GM19324 (cell line): ENCODE measurements around the gene PRXL2A.

Experiments used
- ATAC-seq: cut with Tn5 transposase; IDR thresholded peaks from one replicate; pipeline ENCODE4 v1.9.1; 2021; ENCODE audit warnings: mild to moderate bottlenecking, moderate library complexity; ENCODE audit not compliant: unreplicated experiment, low FRiP score

The PRXL2A gene

DNA sequence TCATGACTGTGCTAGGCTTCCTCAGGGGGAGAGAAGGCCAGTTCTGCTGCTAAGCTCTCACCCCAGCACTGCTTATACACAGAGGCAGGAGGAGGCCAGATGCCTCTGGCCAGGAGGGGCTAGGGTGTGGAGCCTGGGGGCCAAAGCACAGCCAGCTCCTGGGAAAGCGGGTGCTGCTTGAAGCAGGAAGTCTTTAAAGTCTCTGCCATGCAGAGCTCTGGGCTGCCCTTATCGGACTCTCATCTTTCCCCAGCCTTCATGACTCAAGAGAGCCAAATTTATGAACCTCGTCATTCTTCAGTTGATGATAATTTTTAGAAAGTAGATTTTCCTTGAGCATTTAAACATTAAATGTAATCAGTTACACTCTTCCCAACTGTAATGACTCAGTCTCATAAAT is 34.5 kb downstream of the PRXL2A start:
- no peak for ATAC-seq

DNA sequence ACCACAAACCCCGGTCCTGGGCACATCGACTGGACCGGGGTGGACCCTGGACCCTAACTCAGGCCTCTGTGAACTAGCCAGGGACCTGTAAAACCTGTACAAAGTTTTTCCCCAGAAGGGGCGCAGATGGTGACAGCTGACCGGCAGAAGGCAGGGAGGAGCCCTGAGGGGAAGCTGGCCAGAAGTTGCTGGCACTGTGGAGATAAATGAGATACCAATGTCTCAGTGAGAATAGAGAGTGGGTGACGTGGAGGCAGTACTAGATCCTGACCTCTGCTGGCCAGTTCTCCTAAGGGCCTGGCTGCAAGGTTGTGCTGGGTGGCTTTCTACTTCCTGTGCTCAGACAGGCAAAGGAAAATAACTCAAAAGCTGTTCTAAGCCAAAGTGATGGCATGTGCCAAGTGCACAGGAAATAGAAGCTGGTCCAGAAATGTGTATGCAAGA is 35.2 kb downstream of the PRXL2A start:
- no peak for ATAC-seq

DNA sequence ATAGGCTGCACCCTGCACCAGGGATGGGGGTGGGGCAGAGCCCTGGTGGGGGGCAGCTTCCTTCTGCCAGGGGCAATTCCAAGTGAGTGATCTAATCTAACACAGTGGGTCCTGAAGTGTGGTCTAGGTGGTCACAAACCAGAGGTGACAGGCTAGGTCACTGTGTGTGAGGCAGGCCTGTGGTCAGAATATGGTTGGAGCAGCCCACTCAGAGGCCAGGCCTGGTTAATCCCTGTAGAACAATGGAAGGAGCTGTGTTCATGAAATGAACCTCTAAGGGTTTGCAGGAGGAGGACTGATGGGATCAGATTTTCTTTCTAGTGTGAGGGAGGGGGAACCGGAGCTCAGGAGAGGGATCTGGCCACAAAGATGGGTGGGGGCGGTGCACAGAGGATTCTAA is 35.8 kb downstream of the PRXL2A start:
- ATAC-seq, result no peak

DNA sequence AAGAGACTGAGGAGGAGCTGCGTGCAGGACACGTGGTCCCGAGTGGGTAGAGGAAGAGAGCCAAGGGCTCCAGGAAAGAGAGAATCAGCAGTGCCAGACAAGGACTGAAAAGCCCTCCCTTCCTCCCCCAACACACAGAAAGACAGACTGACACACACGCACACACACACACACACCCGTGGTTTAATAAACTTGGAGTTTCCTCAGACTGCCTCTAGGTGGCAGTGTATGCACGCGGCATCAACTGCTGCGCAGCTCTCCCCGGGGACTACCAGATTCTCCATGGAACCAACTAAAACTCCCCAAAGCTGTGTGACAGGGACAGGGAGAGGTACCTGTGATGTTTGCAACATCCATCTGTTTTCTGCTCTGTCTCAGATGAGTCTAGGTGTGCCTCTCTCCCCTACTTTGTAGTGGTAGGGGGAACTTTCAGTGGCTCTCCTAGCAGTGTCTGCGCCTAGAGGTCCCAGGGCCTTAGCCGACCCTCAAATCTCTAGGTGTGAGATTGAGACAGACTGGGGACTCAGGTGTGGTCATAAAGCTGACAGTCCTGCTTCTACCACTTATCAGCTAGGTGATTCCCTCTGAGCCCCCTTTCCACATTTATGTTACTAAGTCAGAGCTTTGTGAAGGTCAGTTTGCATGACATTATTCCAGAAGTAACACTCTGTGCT is 36.4 kb downstream of the PRXL2A start:
- ATAC-seq, result no peak

DNA sequence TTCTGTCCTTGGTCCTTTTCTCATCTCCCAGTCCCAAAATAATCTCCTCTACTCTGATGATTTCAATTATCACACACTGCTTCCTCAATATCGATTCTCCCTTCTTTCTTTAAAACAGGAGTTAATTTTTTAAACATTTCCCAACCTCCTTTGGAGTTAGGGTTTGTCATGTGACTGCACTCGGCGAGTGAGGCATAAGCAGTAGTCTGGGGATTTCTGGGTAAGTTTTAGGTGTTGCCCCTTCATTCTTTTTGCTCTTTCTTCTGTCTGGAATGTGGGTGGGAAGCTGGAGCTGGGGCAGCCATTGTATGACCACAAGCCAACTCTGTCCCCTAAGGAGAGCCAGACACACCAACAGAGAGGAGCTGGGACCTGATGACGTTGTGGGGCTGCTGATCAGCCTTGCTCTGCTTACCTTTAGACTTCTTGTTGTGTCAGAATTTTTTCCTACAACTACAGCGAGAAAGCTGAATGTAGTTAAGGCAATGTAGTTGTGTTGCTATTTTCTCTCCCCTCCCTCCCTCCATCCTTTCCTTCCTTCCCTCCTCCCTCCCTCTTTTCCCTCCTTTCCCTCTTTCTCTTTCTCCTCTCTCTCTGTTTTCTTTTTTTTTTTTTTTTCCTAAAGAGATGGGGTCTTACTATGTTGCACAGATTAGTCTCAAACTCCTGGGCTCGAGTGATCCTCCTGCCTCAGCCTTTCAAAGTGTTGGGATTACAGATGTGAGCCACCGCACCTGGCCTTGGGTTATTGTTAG is 39.3 kb downstream of the PRXL2A start:
- no peak for ATAC-seq

DNA sequence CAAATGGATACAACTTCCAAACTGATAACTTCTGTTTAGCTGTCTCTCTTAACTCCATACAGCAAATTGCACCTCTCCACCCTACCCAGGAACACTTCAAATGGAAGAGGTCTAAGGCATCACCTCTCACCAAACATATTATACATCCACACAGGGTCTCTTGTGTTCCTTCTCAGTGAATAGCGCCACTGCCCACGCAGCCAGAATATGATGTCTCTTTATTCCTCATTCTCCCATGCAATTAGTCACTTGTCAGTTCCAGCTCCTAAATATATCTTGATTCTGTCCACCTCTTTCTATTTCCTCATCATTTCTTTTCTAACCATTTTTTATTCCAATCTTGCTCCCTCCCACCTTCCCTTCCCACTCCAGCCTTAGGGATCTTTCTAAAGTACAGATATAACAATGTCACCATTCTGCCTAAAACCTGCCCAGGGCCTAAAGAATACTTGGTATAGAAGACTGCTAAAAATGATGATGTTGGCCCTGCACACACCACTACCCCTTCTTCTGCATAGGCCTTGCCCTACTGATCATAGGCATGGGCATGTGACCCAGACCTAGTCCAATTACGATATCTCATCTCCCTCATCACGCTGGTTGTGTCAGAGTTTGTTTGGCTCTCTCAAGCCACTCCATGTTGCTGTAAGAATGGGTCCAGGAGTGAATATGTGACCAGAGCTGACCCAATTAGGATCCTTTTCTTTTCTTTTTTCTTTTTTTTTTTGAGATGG is 40.0 kb downstream of the PRXL2A start:
- ATAC-seq, result no peak

DNA sequence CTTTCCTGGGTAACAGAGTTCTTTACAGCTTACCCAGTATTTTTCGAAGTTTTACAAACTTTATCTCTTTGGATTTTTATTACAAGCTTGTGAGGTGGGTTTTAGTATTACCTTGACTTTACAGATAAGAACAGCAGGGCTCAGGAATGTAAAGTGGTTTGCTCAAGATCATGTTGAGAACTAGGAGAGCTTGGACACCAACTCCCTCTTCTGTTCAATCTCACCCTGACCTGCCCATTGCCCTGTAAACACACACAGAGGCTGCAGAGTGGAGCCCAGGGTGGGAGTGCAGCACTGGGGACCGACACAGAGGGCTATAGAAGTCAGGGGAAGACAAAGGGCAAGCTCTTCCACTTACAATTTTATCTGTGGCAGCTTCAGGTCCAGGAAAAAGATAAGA is 41.2 kb downstream of the PRXL2A start:
- ATAC-seq, result no peak

DNA sequence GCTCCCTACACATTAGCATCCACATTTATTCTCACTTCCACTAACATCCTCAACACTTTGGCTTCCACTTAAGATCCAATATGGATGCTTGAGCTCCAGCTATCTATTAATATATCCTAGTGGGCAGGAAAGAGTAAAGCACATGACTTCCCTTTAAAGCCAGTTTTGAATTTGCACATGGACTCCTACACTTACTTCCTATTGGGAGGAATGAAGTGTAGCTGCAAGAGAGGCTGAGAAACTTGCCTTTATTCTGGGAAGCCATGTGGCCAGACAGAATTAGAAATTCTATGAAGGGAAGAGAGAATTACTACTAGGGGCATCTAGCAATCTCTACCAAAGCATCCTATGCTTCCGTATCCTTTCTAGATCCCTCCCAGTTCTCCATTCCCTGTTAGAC is 42.8 kb downstream of the PRXL2A start:
- ATAC-seq, result no peak

DNA sequence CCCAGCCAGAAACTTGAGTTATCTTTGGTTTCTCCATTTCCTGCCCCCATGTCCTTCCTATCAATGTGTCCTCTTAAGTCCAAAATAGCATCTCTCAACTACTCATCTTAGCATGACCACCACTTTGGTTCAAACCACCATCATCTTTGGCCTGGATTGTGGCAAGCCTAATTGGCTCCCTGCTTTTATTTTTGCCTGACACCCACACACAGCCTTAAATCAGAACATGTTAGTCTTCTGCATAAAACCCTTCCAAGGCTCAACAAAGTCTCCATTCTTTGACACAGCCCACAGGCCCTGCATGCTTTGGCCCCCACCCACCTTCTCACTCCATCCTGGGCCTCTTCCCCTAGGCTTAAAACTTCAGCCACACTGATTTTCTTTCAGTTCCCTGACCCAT is 43.7 kb downstream of the PRXL2A start:
- no peak for ATAC-seq

DNA sequence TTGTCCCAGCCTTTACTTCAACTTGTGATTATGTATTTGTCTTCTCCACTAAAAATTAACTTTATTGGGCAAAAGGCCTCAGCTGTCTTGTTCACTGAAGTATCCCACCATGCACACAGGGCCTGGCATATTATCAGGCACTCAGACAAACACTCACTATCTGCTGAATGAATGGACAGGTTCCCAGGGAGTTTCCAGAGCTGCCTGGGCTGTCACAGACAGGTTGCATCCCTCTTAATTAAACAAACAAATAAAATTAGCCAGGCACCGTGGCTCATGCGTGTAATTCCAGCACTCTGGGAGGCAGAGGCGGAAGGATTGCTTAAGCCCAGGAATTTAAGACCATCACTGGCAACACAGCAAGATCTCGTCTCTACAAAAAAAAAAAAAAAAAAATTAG is 44.3 kb downstream of the PRXL2A start:
- no peak for ATAC-seq

DNA sequence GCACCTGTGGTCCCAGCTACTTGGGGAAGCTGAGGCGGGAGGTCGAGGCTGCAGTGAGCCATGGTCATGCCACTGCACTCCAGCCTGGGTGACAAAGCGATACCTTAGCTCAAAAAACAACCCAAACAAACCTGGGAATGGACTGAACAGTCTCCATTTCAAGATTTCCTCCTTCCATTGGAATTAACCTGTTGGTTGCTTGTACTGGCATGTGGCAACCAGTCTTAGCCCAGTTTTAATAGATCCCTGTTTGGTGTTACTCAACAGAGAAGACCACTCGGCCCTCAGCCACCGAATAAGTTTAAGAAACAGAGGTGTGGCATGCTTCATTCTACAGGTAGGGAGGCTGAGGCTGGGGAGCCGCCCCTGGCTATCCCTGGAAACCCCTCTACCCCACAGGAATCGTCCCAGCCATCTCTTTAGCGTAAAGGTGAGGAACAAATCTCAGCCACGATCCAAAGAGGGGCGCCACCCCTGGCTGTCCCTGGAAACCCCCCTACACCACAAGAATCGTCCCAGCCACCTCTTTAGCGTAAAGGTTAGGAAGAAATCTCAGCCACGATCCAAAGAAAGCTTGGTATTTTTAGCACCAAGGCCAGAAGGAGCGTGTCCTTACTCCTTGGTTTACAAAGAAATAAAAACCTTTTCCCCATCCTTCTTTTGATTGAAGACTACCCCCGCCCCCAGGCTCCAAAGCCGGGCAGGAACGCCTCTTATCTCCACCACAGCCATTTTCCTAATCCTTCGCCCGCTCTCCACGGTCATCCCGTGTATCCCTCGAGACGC is 44.9 kb downstream of the PRXL2A start:
- ATAC-seq, result no peak

DNA sequence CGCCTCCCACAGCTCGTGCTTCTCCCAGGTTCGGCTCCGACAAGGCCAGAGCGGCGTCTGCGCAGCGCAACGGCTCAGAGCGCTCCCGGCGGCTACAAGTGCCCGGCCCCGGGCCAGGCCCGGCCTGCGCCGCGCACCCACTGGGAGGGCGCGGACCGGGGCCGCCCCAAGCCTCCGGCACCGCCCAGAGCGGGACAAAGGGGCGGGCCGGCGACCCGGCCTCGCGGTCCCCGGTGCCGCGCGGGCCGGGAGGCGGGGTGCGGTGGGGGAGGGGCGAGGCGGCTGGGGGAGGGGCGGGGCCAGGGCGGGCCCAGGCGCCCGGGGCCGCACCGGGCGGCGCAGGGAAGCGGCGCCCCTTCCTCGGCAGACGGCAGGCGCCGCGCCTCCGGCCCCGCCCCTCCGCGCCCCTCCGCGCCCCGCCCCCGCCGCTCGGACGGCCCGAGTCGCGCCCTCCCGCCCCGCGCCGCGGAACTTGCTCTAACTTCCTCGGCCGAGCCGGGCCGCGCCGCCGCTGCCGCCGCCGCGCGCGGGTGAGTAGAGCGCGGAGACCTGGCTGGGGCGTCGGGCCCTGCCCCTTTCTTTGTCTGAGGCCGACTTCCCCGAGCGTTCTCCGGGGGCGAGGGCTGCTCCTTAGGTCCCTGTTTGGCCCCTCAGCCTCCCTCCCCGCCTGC is 45.6 kb downstream of the PRXL2A start, which contains the start of gene TSPAN14:
TSPAN14 (plus strand) TSS at position 469 of the 671 bp plus-strand sequence. CDS start 34,924 bp downstream, outside the sequence.
- peak; percentile 87 for ATAC-seq

DNA sequence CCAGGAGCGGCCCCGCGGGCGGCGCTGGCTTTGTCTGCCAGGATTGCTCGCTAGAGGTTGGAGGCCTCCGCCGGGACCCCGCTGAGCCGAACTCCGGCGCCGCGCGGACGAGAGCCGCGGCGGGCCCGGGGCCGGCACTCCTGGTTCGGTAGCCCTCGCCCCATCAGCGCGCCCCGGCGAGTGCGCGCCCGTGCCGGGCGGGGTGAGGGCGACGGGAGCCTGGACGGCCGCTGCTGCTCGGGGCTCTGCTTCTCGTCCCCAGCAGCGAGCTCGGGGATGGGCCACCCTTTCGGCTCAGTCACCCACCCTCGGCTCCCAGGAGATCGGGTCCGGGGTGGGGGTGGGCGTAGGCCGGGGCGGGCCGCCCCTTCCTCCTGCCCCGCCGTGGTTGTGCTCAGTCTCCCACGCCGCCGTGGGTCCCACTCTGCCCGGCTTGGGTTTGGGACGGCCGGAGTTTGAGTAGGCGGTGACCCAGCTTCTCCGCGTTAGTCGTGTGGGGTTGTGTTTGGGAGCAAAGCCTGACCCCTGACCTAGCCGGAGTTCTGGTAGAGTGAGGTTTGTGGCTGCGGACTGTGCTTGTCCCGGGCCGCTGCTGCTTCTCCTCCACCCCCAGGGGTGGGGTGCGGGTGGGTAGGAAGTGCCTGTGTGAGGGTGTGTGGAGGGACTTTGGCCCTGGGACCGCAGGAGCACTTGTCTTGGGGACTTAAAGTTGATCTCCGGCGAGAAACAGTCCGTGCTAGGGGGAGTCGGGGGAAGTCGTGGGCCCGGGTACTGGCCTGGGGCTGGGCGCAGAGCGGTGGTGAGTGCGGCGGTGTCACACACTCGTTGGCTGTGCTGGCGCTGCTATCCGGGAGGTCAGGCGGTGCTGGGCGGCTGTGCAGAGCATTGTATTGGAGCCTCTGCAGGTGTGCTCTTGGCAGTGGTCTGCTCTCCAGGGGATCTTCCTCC is 46.4 kb downstream of the PRXL2A start:
- peak; percentile 30 for ATAC-seq

DNA sequence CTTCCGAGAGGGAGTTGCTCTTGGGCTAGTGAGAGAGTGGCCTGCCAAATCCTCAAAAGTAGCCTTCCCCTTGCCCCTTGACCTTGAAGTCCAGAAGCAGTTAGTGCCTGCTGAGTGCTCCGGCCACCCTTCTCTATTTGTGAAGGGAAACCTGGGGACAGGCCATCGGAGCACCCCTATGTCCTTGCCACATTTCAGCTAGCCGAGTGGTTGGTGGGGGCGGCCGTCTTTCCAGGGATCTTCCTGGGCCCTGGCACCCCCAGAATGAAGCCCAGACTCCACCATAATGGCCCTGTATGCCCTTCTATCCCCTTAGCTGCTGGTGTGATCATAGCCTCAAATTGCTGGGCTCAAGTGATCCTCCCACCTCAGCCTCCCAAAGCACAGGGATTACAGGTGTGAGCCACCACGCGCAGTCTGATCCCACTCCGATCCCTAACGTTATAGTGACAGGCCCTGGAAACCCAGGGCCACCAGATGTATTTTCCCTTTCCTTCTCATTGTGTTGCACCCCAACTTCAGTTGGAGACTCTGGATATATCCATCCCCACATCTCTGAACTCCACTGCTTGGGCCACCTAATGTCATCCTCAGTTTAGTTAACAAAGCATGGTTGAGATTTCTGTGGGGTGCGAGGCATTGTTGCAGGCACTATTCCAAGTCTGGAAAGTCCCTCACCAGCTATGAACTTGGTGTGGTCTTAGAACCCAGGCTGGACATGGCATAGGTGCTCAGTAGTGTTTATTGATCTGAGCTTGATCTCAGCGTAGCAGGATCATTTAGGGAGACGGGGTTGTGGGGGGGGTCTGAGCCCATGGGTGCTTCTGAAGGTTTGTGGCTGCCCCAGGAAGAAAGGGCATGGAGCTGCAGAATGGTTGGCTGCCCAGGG is 47.4 kb downstream of the PRXL2A start:
- no peak for ATAC-seq

DNA sequence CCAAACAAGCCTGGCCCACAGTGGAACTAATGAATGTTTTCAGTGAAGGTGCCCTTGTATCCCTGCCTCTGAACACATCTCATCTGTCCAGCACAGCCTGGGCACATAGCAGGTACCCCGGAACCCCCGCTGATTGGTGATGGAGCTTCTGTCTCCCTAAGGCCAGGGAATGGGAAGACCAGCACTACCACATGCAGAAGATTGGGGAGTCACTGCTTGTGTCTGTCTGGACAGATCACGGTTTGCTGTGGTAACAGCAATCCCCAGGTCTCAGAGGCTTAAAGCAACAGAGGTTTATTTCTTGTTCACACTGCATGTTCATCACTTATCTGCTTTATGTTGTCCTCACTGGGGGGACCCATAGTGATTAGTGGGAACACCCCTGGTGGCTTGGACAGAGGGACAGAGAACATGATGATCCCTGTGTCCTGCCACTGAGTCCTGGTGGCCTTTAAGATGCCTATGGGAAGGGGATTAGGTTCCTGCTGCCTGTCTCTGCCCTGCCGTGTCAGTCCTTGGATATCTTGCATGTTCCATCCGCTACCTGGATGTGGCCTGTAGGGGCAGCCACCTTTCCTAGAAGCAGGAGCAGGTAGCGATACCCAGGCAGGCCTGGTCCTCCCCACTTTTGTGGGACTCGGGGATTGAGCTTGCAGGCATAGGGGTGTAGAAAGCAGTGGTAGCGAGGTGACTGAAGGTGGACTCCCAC is 49.4 kb downstream of the PRXL2A start:
- ATAC-seq, result no peak

DNA sequence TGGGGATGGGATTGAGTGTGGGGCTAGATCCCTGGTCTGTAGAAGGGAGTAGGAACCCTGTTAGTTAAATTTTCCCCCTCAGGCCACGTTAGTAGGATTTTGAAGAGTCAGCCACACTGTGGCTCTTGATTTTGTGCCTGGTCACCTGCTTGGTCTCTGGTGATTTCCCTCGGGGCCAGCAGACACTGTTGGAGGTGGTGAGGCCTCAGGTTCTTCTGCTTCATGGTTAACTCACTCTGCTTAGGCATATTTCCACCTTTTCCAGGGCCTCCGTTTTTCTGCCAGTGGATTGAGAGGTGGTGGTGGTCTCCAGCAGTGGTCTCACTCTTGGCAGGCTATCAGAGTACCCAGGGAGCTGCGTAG is 49.9 kb downstream of the PRXL2A start:
- no peak for ATAC-seq

DNA sequence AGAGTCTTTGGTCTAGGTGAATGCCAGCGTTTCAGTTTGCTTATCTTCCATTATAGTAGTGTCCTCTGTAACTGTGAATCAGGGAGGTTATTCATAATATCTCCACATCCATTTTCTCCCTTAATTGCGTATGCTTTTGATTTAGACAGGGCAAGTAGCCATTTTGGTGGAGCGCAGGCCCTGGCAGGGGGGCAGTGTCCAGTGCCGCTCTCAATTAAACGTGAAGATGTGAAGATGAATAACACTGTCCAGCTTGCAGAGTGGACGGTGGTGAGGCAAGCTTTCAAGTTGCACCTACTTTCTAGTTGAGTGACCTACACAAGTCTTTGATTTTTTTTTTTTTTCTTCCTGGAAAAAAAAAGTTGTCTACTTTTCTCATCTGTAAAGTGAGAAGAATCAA is 50.3 kb downstream of the PRXL2A start:
- ATAC-seq, result no peak
